OCI-LY7 (cell line): ENCODE data around the gene JCAD. TPM values are rescaled to one million over a fixed set of nuclear protein-coding genes. Genes with fewer than 3 reads are reported as not detected.

Experiments
- BruUV-seq: library from RNA; stranded (reverse); fragments of 400-500 nt; replicated peaks from 2 replicates; lab custom pipeline; 2021; lab: Mats Ljungman, UMichigan
- CTCF ChIA-PET: fragments of 300-600 bp; sonication (Branson Sonifier 250); formaldehyde crosslinking; loops from one replicate; lab custom pipeline; 2022; ENCODE audit warnings: antibody characterized with exemption; ENCODE audit not compliant: unreplicated experiment; lab: Charles Lee
- POLR2A ChIA-PET: fragments of 300-600 bp; sonication (Branson Sonifier 250); formaldehyde crosslinking; loops from one replicate; lab custom pipeline; 2022; ENCODE audit warnings: antibody characterized with exemption; lab: Charles Lee
- DNase-seq: peaks from one replicate; pipeline ENCODE4 v3.0.0-alpha.2; 2015; ENCODE audit warnings: low spot score
- H2AFZ ChIP-seq: fragments of 200-600 bp; sonication (generic), shearing (Covaris generic); 2 replicates; pipeline ENCODE4 v1.6.1; 2014; ENCODE audit warnings: mild to moderate bottlenecking, antibody characterized with exemption, low read length, moderate library complexity
- H3K27ac ChIP-seq: fragments of 200-600 bp; sonication (generic); 2 replicates; pipeline ENCODE4 v1.5.1; 2014; ENCODE audit warnings: mixed run types, low read depth, mild to moderate bottlenecking, moderate library complexity, low read length, inconsistent platforms; ENCODE audit not compliant: poor library complexity, severe bottlenecking
- H3K36me3 ChIP-seq: fragments of 200-600 bp; sonication (generic); 2 replicates; pipeline ENCODE4 v1.6.1; 2014; ENCODE audit warnings: mild to moderate bottlenecking, antibody characterized with exemption, low read length, moderate library complexity, mixed read lengths; ENCODE audit not compliant: insufficient read depth
- H3K4me1 ChIP-seq: fragments of 200-600 bp; sonication (generic); 2 replicates; pipeline ENCODE4 v1.5.1; 2014; ENCODE audit warnings: mild to moderate bottlenecking, low read length; ENCODE audit not compliant: insufficient read depth, poor library complexity, severe bottlenecking
- H3K4me2 ChIP-seq: fragments of 200-600 bp; sonication (generic); 2 replicates; pipeline ENCODE4 v1.6.1; 2014; ENCODE audit warnings: mild to moderate bottlenecking, low read length
- H3K4me3 ChIP-seq: fragments of 200-600 bp; sonication (generic); 2 replicates; pipeline ENCODE4 v1.5.1; 2014; ENCODE audit warnings: mild to moderate bottlenecking, low read depth, low read length; ENCODE audit not compliant: poor library complexity, severe bottlenecking
- H3K79me2 ChIP-seq: fragments of 200-600 bp; sonication (generic); 2 replicates; pipeline ENCODE4 v1.6.1; 2016; ENCODE audit warnings: low read depth, mild to moderate bottlenecking, low read length, moderate library complexity, mixed read lengths; ENCODE audit not compliant: insufficient read depth
- H3K9me2 ChIP-seq: fragments of 200-600 bp; sonication (generic); 2 replicates; pipeline ENCODE4 v1.6.1; 2016; ENCODE audit warnings: mild to moderate bottlenecking, low read length, mixed read lengths; ENCODE audit not compliant: insufficient read depth
- H3K9me3 ChIP-seq: fragments of 200-600 bp; sonication (generic); 2 replicates; pipeline ENCODE4 v1.6.1; 2014; ENCODE audit warnings: mild to moderate bottlenecking, mixed run types, low read length, mixed read lengths
- H4K20me1 ChIP-seq: fragments of 200-600 bp; sonication (generic); 2 replicates; pipeline ENCODE4 v1.6.1; 2014; ENCODE audit warnings: mild to moderate bottlenecking, antibody characterized with exemption, low read length, moderate library complexity, mixed read lengths; ENCODE audit not compliant: insufficient read depth
- CTCF ChIP-seq: fragments of 200-600 bp; sonication (generic); conservative IDR thresholded peaks from 2 replicates; pipeline ENCODE4 v1.5.1; 2014; ENCODE audit warnings: mild to moderate bottlenecking, antibody characterized with exemption, low read length, moderate library complexity, mixed read lengths
- EZH2phosphoT487 ChIP-seq: fragments of 200-600 bp; sonication (generic); IDR thresholded peaks from 2 replicates; pipeline ENCODE4 v1.6.1; 2018; ENCODE audit warnings: low read depth, borderline replicate concordance, mild to moderate bottlenecking, mixed run types, antibody characterized with exemption, low read length, moderate library complexity, mixed read lengths
- intact Hi-C: fragments of 100-400 bp; cut with micrococcal nuclease; formaldehyde crosslinking; loops from one replicate; pipeline ENCODE4 v1.10.0; 2022; ENCODE audit not compliant: unreplicated experiment
- total RNA-seq, 2 experiments: library from RNA; depleted of rRNA in 1 of 2; stranded (reverse); fragments of >200 nt in 1 of 2; shearing (Covaris generic) in 1 of 2; gene quantifications; 2 replicates each; pipeline ENCODE4 v1.2.3, GENCODE V29; 2014 to 2022

JCAD gene
- total RNA-seq, 2 experiments from 2014 or later = not detected

GRCh38 chr10:30002426-30003266 is 56.7 kb downstream of the JCAD start:
- Histone ChIP-seq H3K9me3 (no peaks in the 10 kb centered on the region), H3K4me3 (no peak overlapping the region), H3K4me1 (no peaks in the 10 kb centered on the region), H2AFZ (no peak overlapping the region), H4K20me1 (no peaks in the 10 kb centered on the region), H3K36me3 (no peaks in the 10 kb centered on the region), H3K27ac (no peak overlapping the region), H3K79me2 (no peaks in the 10 kb centered on the region), H3K4me2 (no peak overlapping the region), H3K9me2 (no peaks in the 10 kb centered on the region)
- peak; percentile 51 for DNase-seq
- ChIA-PET CTCF (interaction anchor here (1.0 kb wide), 1 partner anchor 22 kb away, joined by 3 read pairs; no protein-coding TSS in a partner anchor), POLR2A (no interaction called here)
- no TSS peak for BruUV-seq
- TF ChIP-seq CTCF (peak; percentile 77), EZH2phosphoT487 (no peak)
- intact Hi-C loops = no loop called here

- H2AFZ ChIP-seq = no peak overlapping the region
- H3K4me1 ChIP-seq = no peaks in the 10 kb centered on the region
- no peak for DNase-seq
- no peak overlapping the region for H3K4me2 ChIP-seq
- H3K27ac ChIP-seq = no peak overlapping the region
- BruUV-seq = no TSS peak
- CTCF ChIA-PET = no interaction called here
- no peaks in the 10 kb centered on the region for H3K9me2 ChIP-seq
- H3K4me3 ChIP-seq = no peak overlapping the region
- TF ChIP-seq EZH2phosphoT487 (no peak), CTCF (no peak)
- intact Hi-C loops = no loop called here
- H4K20me1 ChIP-seq = no peaks in the 10 kb centered on the region
- H3K9me3 ChIP-seq = no peaks in the 10 kb centered on the region
- no peaks in the 10 kb centered on the region for H3K36me3 ChIP-seq
- H3K79me2 ChIP-seq = no peaks in the 10 kb centered on the region
- POLR2A ChIA-PET = interaction anchor here (0.6 kb wide), 1 partner anchor 62 kb away, joined by 4 read pairs; no protein-coding TSS in a partner anchor
These were observed 58.4 kb downstream of the JCAD start for GRCh38 chr10:30000802-30001571.
